Mesangial cell (primary cell): ENCODE data around the gene EXOSC2. TPM values are rescaled to one million over a fixed set of nuclear protein-coding genes. Genes with fewer than 3 reads are reported as not detected.

Source experiments
- total RNA-seq: library from RNA; depleted of rRNA; stranded (reverse); fragments of >200 nt; gene quantifications from 2 replicates; pipeline ENCODE4 v1.2.3, GENCODE V29; 2015

Gene EXOSC2
- total RNA-seq = 12.5 and 35.2 TPM in 2 replicates

GRCh38 chr9:130693426-130694191 lies at the start of gene EXOSC2:
Gene EXOSC2, plus strand, starts transcription at chr9:130693780. Its CDS starts 12 bp downstream, at chr9:130693792.

GRCh38 chr9:130664251-130665028 lies 29.1 kb upstream of the EXOSC2 start, which contains the start of gene PRDM12:
Gene PRDM12, plus strand, starts transcription at chr9:130664594. Its CDS starts 60 bp downstream, at chr9:130664654.

Other genes with a start within 250 kb of the EXOSC2 start
- 5.1 and 47.5 TPM in 2 replicates for gene ASS1, start 248.8 kb upstream of the EXOSC2 start, total RNA-seq
- gene FUBP3, start 114.2 kb upstream of the EXOSC2 start, total RNA-seq = 24.3 and 25.1 TPM in 2 replicates
- not detected in 2 replicates for gene PRDM12, start 29.2 kb upstream of the EXOSC2 start, total RNA-seq
- gene ABL1, start 141.5 kb downstream of the EXOSC2 start, total RNA-seq = 56.5 and 64.4 TPM in 2 replicates
- not detected in 2 replicates for gene QRFP, start 203.0 kb downstream of the EXOSC2 start, total RNA-seq
- 0.49 and 5.3 TPM in 2 replicates for gene FIBCD1, start 245.5 kb downstream of the EXOSC2 start, total RNA-seq